Motor neuron (in vitro differentiated cells): ENCODE data around the gene QRSL1. TPM values are rescaled to one million over a fixed set of nuclear protein-coding genes. Genes with fewer than 3 reads are reported as not detected.
"Not testable (repeated sequence)": the region's sequence is repeated elsewhere in the genome, so short reads cannot be mapped to it uniquely, and the experiment has no call there.

Experiments used
- ATAC-seq, 8 experiments: fragments of 200-7000 bp; cut with Tn5 transposase; replicated peaks in 6 of 8; 2 replicates each; pipeline ENCODE4 v1.8.0; 2021; ENCODE audit warnings: mild to moderate bottlenecking in 8 of 8, moderate library complexity in 8 of 8
- H3K27ac ChIP-seq, 2 donors: fragments of 250-450 bp; sonication (Bioruptor Pico); 2 replicates each; pipeline ENCODE4 v1.9.0; 2021; ENCODE audit warnings: antibody characterized with exemption in 2 of 2, mild to moderate bottlenecking in 2 of 2, moderate library complexity in 1 of 2
- H3K4me1 ChIP-seq, 2 donors: fragments of 250-450 bp; sonication (Bioruptor Pico); replicated peaks in 1 of 2; 2 replicates each; pipeline ENCODE4 v1.6.1; 2021; ENCODE audit warnings: antibody characterized with exemption in 2 of 2, mild to moderate bottlenecking in 2 of 2, moderate library complexity in 1 of 2
- H3K4me3 ChIP-seq, 5 donors: fragments of 250-450 bp; sonication (Bioruptor Pico); 2 replicates each; pipeline ENCODE4 v1.9.0; 2021; ENCODE audit warnings: antibody characterized with exemption in 5 of 5, mild to moderate bottlenecking in 5 of 5, moderate library complexity in 4 of 5
- WGBS, 10 experiments: fragments of 450-650 bp; shearing (Covaris generic); methylation state at CpG; one replicate each; pipeline ENCODE4 v1.0.0; 2022; 5-methylcytosine and 5-hydroxymethylcytosine counted together
- in situ Hi-C, 9 experiments: fragments of 400-800 bp; cut with MboI; loops; one replicate each; pipeline ENCODE4 v1.15.0; 2021; ENCODE audit warnings: low sequenced_read_pairs in 9 of 9, low pct_unique_long_range_greater_than_20kb in 2 of 9; ENCODE audit not compliant: unreplicated experiment in 9 of 9
- total RNA-seq, 8 experiments: library from RNA; unstranded; fragments of 300-600 nt; gene quantifications; 2 replicates each; pipeline versions ENCODE4 v1.2.3 to v1.2.4, GENCODE V29; 2022

Gene QRSL1, protein sequence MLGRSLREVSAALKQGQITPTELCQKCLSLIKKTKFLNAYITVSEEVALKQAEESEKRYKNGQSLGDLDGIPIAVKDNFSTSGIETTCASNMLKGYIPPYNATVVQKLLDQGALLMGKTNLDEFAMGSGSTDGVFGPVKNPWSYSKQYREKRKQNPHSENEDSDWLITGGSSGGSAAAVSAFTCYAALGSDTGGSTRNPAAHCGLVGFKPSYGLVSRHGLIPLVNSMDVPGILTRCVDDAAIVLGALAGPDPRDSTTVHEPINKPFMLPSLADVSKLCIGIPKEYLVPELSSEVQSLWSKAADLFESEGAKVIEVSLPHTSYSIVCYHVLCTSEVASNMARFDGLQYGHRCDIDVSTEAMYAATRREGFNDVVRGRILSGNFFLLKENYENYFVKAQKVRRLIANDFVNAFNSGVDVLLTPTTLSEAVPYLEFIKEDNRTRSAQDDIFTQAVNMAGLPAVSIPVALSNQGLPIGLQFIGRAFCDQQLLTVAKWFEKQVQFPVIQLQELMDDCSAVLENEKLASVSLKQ
- total RNA-seq = 10 to 100 TPM in 7 of 8 experiments, 1 to 10 TPM in 1; 9.6 to 18.8 (median 14.1) TPM

DNA sequence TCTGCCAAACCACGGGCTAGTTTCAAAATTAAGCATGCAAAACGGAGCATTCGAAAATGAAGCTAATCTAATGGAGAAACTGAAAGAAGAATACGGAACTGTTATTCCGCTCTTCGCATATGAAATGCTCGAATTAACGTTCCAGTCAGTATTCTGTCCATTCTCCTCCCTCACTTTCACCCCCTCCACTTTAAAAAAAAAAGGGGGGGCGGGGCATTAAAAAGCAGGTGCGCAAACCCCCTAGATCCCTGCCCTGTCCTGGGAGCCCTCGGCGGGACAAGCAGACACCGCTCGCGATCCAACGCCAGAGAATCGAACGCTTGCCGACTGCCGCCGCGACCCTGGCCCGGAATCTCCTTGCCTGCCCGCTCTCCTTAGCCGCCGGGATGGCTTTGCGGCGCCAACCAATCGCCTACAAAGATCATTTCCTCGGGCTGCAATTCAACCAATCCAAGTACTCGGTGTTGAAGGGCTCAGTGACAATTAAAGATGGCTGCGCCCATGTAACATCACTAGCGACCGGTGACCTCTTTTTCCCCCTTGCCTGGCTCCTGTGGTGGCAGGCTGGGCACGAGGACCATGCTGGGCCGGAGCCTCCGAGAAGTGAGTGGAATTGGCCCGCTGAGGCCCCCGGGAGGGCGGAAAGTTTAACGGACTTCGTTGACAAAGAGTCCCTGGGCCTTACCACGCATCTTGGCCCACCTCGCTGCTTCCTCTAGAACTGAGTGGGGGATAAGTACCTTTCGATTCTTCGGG is at the start of gene QRSL1, which contains the start of gene RTN4IP1:
Gene QRSL1 (plus strand): TSS at position 476 of the 756 bp plus-strand sequence. CDS start 104 bp downstream, at position 580.
Gene RTN4IP1 (minus strand): TSS at position 396 of the 756 bp plus-strand sequence. CDS start 477 bp downstream, outside the sequence.
- peak; percentile 97 to 99 (median 98) for ATAC-seq
- H3K27ac ChIP-seq = peak within 1 kb of the TSS; percentile 86 to 90
- in situ Hi-C loops = no loop called here
- WGBS, 10 experiments = 0 to 2% (median 0%) methylated on average over 1 to 22 of the region's 46 CpGs; no CpG with 5 or more reads in 1 of the 10 experiments
- H3K4me1 ChIP-seq = peaks cover 7 to 10% of the 10 kb centered on the region in 2 donors
- H3K4me3 ChIP-seq = peak within 1 kb of the TSS; percentile 66 to 98 (median 93)

DNA sequence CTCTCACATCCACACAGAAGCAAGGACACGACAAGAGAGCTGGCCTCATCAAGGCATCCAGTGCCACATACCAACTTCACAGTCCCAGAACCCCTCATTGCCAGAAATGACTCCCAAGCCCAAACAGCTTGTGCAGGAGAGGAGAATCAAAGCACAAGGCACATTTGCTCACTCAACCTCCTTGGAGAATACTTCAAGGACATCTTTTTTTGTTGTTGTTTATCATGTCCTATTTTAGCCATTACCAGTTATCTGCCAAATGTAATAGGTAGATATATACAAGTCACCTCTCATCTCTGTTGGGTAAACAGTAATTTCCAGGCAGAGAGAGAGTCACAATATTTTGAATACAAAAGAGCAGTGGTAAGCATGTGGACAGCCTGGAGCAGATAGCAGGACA is 47.9 kb upstream of the QRSL1 start:
- WGBS, 10 experiments = 50 to 100% (median 83%) methylated on average over 1 of the region's 1 CpG; no CpG with 5 or more reads in 7 of the 10 experiments

DNA sequence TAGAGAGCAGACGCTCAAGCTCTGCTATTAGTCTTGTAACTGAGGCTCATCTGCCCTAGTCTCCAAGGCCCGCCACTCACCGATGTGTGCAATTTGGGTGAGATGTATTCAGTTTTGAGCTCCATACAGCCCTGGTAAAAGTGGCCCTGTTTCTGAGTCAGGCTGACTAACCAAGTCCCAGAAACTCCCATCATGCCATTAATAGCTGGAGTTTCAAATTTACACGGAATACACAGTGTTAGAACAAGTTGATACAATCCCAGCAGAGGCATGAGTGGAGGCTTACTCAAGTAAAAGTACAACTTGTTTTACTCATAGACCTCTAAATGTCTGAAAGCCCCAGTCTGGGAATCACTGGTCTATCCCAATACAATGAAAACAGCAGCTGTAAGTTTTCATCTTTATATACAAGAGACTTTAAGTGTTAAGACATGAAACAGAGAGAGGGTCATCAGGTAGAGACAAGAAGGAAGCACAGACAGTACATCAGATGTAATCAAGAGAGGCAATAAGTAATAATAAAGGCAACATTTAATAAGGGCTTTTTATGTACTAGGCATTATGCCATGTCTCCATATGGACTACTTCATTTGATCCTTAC is 42.5 kb upstream of the QRSL1 start:
- Histone ChIP-seq H3K27ac (no peak overlapping the region), H3K4me3 (no peak overlapping the region), H3K4me1 (no peaks in the 10 kb centered on the region)
- in situ Hi-C loops = loop anchor here in 2 of 9 experiments (25.0 kb wide), 1 partner anchor 400 kb away; no protein-coding TSS in a partner anchor
- no peak for ATAC-seq
- 50 to 100% (median 100%) methylated on average over 1 to 3 of the region's 4 CpGs; no CpG with 5 or more reads in 3 of the 10 experiments for WGBS, 10 experiments

More for the DNA sequence above, 47.9 kb upstream of the QRSL1 start:
- H3K4me3 ChIP-seq = no peak overlapping the region
- no peak for ATAC-seq
- no peaks in the 10 kb centered on the region for H3K4me1 ChIP-seq
- H3K27ac ChIP-seq = no peak overlapping the region
- in situ Hi-C loops = loop anchor here in 2 of 9 experiments (25.0 kb wide), 1 partner anchor 406 kb away; no protein-coding TSS in a partner anchor

DNA sequence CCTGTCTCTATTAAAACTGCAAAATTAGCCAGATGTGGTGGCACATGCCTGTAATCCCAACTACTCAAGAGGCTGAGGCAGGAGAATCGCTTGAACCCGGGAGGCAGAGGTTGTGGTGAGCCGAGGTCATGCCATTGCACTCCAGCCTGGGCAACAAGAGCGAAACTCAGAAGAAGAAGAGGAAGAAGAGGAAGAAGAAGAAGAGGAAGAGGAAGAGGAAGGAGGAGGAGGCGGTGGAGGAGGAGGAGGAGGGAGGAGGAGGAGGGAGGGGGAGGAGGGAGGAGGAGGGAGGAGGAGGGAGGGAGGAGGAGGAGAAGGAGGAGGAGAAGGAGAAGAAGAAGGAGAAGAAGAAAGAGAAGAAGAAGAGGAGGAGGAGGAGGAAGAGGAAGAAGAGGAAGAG is 40.4 kb upstream of the QRSL1 start:
- no CpG with 5 or more reads among the region's 5 CpGs for WGBS, 10 experiments
- not testable (repeated sequence) for ATAC-seq, H3K4me3 ChIP-seq, H3K4me1 ChIP-seq, H3K27ac ChIP-seq
- in situ Hi-C loops = loop anchor here in 2 of 9 experiments (25.0 kb wide), 1 partner anchor 398 kb away; no protein-coding TSS in a partner anchor

DNA sequence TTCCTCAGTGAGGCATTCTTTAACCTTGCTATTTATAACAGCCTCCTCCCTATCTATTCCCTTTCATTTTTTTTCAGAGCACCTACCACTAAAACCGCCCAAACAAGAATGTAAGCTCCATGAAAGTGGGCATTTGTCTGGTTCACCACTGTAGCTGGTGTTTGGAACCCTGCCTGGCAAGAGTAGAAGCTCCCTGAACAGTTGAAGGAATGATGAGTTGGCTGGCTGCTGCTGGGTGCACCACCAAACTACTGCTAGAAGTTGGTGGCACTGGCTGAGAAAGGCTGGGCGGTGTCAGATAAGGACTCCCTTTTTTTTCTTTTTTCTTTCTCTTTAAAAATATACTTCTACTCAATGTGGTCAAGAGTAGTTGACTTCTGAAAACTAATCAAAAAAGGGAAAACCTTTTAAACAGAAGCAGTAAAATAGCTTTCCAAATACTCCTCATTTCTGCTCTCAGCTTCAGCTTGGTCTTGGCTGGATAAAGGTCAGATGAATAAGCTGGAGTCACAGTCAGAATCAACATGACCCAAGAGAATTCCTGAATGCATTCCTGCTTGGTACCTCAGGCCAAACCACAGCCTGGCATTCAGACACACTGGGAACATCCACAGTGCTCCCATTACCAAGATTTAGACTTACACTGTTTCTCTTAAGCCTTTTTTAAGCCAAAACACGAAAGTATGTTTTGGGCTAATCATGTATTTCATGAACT is 38.1 kb upstream of the QRSL1 start:
- Histone ChIP-seq H3K4me3 (no peak overlapping the region), H3K4me1 (no peaks in the 10 kb centered on the region), H3K27ac (no peak overlapping the region)
- ATAC-seq = peak in 2 of 8 experiments; percentile 36 to 46
- WGBS, 10 experiments = 44 to 100% (median 84%) methylated on average over 1 to 3 of the region's 3 CpGs
- in situ Hi-C loops = loop anchor here in 2 of 9 experiments (25.0 kb wide), 1 partner anchor 396 kb away; no protein-coding TSS in a partner anchor

DNA sequence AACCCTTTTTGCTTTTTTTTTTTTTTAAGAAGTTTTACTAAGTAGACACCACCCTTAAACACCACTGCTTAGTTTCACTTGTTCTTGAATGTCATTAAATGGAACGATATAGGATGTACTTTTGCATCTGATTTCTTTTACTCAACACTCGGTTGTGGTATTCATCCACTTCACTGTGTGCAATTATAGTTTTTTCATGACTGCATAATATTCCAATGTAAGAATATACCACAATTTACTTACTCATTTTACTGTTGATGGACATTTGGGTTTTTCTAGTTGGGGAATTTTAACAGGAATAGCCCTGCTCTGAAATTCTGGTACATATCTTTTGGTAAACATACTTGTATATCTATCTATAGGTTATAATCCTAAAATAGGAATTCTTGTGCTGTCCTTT is 29.9 kb upstream of the QRSL1 start:
- 50 to 100% (median 93%) methylated on average over 1 to 2 of the region's 2 CpGs; no CpG with 5 or more reads in 2 of the 10 experiments for WGBS, 10 experiments
- Histone ChIP-seq H3K4me3 (no peak overlapping the region), H3K27ac (no peak overlapping the region), H3K4me1 (no peaks in the 10 kb centered on the region)
- no peak for ATAC-seq
- in situ Hi-C loops = loop anchor here in 2 of 9 experiments (25.0 kb wide), 1 partner anchor 388 kb away; no protein-coding TSS in a partner anchor

DNA sequence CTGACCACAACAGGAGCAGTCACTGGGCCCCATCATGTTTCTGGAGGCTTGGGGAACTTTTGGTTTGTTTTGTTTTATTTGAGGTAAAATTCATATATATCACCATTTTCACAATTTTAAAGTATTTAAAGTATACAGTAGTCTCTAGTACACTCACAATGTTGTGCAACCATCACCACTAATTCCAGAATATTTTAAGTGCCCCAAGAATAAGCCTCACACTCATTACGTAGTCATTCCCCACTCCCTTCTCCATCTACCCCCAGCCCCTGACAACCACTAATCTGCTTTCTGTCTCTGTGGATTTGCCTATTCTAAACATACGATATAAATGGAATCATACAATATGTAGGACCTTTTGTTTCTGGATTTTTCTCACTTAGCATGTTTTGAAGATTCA is 29.0 kb upstream of the QRSL1 start:
- in situ Hi-C loops = no loop called here
- no peaks in the 10 kb centered on the region for H3K4me1 ChIP-seq
- H3K4me3 ChIP-seq = no peak overlapping the region
- no peak for ATAC-seq
- H3K27ac ChIP-seq = no peak overlapping the region
- 59 to 100% (median 100%) methylated on average over 1 to 2 of the region's 2 CpGs; no CpG with 5 or more reads in 1 of the 10 experiments for WGBS, 10 experiments

DNA sequence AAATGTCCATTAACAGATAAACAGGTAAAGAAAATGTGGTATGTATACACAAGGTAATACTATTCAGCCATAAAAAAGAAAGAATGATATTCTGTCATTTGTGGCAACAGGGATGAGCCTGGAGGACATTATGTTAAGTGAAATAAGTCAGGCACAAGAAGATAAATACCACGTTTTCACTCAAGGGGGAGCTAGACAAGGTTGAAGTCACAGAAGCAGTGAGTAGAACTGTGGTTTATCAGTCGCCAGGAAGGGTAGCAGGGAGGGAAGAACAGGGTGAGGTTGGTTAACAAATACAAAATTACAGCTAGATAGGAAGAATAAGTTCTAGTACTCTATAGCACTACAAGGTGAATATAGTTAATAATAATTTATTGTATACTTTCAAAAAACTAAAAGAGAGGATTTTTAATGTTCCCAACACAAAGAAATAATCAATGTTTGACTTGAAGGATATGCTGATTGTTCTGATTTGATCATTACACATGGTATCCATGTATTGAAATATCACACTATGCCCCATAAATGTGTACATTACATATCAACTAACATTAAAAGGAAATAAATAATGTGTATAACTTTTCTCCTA is 21.2 kb upstream of the QRSL1 start:
- ATAC-seq = peak in 3 of 8 experiments; percentile 76 to 96 (median 93)

DNA sequence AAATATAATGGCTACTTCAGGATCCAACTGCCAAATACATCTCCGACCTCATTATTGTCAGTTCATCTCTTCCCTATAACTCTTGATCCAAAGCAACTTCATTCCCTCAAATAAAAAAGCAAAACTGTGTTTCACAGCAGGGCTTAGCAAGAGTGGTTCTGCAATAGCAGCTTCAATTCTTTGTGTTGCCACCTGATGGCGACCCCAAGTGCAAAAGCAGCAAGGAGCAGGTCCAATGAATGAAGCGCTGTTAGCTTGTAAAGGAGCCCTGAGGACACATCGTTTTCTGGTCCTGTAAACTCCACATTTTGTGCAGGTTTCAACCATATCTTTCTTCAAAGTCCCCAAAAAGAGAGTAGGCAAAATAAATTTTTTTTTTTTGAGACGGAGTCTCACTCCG is 19.7 kb upstream of the QRSL1 start:
- no peaks in the 10 kb centered on the region for H3K4me1 ChIP-seq
- no peak overlapping the region for H3K27ac ChIP-seq
- in situ Hi-C loops = no loop called here
- ATAC-seq = peak in 2 of 8 experiments; percentile 26 to 59
- H3K4me3 ChIP-seq = no peak overlapping the region
- WGBS, 10 experiments = 35 to 100% (median 81%) methylated on average over 1 to 6 of the region's 6 CpGs; no CpG with 5 or more reads in 4 of the 10 experiments

More for the DNA sequence above, 21.2 kb upstream of the QRSL1 start:
- H3K4me3 ChIP-seq = no peak overlapping the region
- no peaks in the 10 kb centered on the region for H3K4me1 ChIP-seq
- in situ Hi-C loops = no loop called here
- WGBS, 10 experiments = 0 to 67% (median 35%) methylated on average over 1 to 2 of the region's 2 CpGs
- no peak overlapping the region for H3K27ac ChIP-seq

DNA sequence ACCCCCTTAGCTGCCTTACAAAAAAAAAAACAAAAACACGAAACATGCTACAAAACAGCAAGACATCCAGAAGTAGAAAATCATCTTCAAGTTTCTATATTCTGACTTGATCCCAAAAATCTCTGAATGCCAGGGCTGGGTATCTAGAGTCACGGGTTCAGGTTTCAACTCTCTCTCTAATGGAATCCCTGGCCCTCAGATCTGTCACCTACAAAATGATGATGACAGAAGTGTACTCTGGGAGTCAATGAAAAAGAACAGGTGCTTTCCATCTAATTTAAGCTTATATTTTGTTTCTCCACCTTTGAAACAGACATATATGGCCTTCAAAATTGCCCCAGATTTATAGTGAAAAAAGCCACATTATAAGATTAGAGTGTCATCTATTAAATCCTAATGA is 18.3 kb upstream of the QRSL1 start:
- WGBS, 10 experiments = 80 to 100% (median 100%) methylated on average over 1 to 2 of the region's 2 CpGs; no CpG with 5 or more reads in 3 of the 10 experiments
- Histone ChIP-seq H3K27ac (no peak overlapping the region), H3K4me1 (no peaks in the 10 kb centered on the region), H3K4me3 (no peak overlapping the region)
- no peak for ATAC-seq
- in situ Hi-C loops = no loop called here

DNA sequence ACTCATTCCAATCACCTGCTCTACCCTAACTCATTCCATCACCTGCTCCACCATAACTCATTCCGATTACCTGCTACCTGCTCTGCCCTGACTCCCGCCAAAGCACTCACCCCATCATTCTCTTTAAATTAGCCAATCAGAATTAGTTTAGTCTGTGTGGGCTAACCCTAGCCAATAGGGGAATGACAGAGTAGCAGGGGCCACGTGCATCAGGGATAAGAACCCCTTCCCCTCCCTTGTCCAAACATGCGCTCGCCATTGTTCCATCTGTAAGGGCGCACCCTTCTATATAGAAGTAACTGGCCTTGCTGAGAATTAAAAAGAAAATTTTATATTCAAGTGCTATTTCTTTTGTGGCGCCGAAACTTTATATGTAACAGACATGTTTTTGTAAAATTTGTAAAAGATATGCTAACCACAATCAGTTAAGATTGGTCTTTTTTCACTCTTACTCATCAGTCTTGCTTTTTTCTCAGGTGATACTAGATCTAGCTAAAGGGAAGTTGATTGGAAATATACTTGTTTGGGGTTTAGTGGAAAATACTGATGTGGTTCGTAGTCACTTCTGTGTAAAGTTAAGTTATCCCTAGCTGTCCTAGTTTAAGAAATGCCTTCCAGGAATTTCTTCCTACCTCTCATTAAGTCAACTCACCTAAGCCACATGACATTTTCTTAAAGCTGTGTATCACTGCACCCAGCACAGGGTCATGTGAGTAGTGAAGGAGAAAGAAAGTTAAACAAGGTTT is 16.5 kb upstream of the QRSL1 start:
- Histone ChIP-seq H3K4me1 (no peaks in the 10 kb centered on the region), H3K27ac (no peak overlapping the region), H3K4me3 (no peak overlapping the region)
- in situ Hi-C loops = no loop called here
- 64 to 100% (median 93%) methylated on average over 1 to 9 of the region's 9 CpGs for WGBS, 10 experiments
- ATAC-seq = no peak
